Left lung (tissue), 10 donors: Measurements from ENCODE around the gene CCDC142. TPM values are rescaled to one million over a fixed set of nuclear protein-coding genes. Genes with fewer than 3 reads are reported as not detected.
"Not testable (repeated sequence)": the region's sequence is repeated elsewhere in the genome, so short reads cannot be mapped to it uniquely, and the experiment has no call there.

Experiments used
- ATAC-seq: fragments of 200-7000 bp; cut with Tn5 transposase; one replicate; pipeline ENCODE4 v1.9.1; 2020; ENCODE audit warnings: moderate library complexity
- DNase-seq, 4 donors: peaks; one replicate each; pipeline ENCODE4 v3.0.0-alpha.2; 2013 to 2020
- H3K27ac ChIP-seq, 2 donors: fragments of 200-600 bp; sonication (generic) in 1 of 2; one replicate each; pipeline versions ENCODE4 v1.5.0 to v1.8.0; 2020 to 2021
- H3K27me3 ChIP-seq, 2 donors: fragments of 200-600 bp; sonication (generic) in 1 of 2; one replicate each; pipeline versions ENCODE4 v1.5.0 to v1.8.0; 2020 to 2021
- H3K36me3 ChIP-seq, 2 donors: fragments of 200-600 bp; sonication (generic) in 1 of 2; one replicate each; pipeline versions ENCODE4 v1.5.0 to v1.8.0; 2020 to 2021
- H3K4me1 ChIP-seq, 2 donors: fragments of 200-600 bp; one replicate each; pipeline ENCODE4 v1.8.0; 2021
- H3K4me3 ChIP-seq, 2 donors: fragments of 200-600 bp; sonication (generic) in 1 of 2; one replicate each; pipeline versions ENCODE4 v1.5.0 to v1.8.0; 2020 to 2021; ENCODE audit warnings: mild to moderate bottlenecking in 1 of 2
- H3K9me3 ChIP-seq, 2 donors: fragments of 200-600 bp; sonication (generic) in 1 of 2; one replicate each; pipeline versions ENCODE4 v1.5.0 to v1.8.0; 2020 to 2021
- CTCF ChIP-seq, 2 donors: fragments of 200-600 bp; sonication (generic) in 1 of 2; IDR thresholded peaks; one replicate each; pipeline versions ENCODE4 v1.5.0 to v1.8.0; 2021; ENCODE audit warnings: antibody characterized with exemption in 2 of 2
- intact Hi-C, 2 donors: fragments of 100-400 bp; cut with DNase I; formaldehyde crosslinking; loops; one replicate each; pipeline versions ENCODE4 v1.11.2 to v1.14.2; 2022
- polyA plus RNA-seq, 6 donors: library from polyadenylated mRNA; unstranded; fragments of 120-200 nt; gene quantifications; one replicate each; pipeline ENCODE4 v1.2.1, GENCODE V29; 2013; ENCODE audit not compliant: insufficient read length in 6 of 6
- total RNA-seq, 2 donors: library from RNA; stranded (reverse); fragmentation: NEBNext Ultra II Directional; extraction: Animal tissue kit (Norgen Biotek cat#: 25700); gene quantifications; one replicate each; pipeline ENCODE4 v1.2.1, GENCODE V29; 2021
- donor health status: DM: no; HTN: yes; CAD: no.
- donor health status: DM: no; HTN: no; CAD: no.

CCDC142 gene
- total and polyA plus RNA-seq, 8 donors, result 12.1 to 18.6 (median 17.3) TPM

- no peaks in the 10 kb centered on the region for H3K9me3 ChIP-seq
- ATAC-seq, result no peak
- intact Hi-C loops, result no loop called here
- no peaks in the 10 kb centered on the region for H3K27me3 ChIP-seq
- H3K36me3 ChIP-seq, result peaks cover 0 to 25% of the 10 kb centered on the region in 2 donors
- DNase-seq, result no peak
- no peak for TF ChIP-seq CTCF (IDR thresholded peaks at IDR 0.05)
- H3K4me1 ChIP-seq, result peaks cover 14 to 46% of the 10 kb centered on the region in 2 donors
- H3K27ac ChIP-seq, result no peak overlapping the region
- H3K4me3 ChIP-seq, result no peak overlapping the region
Measured at GRCh38 chr2:74462054-74462785, 20.6 kb downstream of the CCDC142 start.

GRCh38 chr2:74461187-74462053, 21.4 kb downstream of the CCDC142 start:
- TF ChIP-seq CTCF (IDR thresholded peaks at IDR 0.05), result no peak
- H3K36me3 ChIP-seq, result peaks cover 0 to 25% of the 10 kb centered on the region in 2 donors
- DNase-seq (no peak), ATAC-seq (no peak)
- intact Hi-C loops, result no loop called here
- H3K4me3 ChIP-seq, result no peak overlapping the region
- H3K4me1 ChIP-seq, result peaks cover 22 to 52% of the 10 kb centered on the region in 2 donors
- H3K27me3 ChIP-seq, result no peaks in the 10 kb centered on the region
- H3K27ac ChIP-seq, result no peak overlapping the region
- no peaks in the 10 kb centered on the region for H3K9me3 ChIP-seq

- peaks cover 24 to 56% of the 10 kb centered on the region in 2 donors for H3K4me1 ChIP-seq
- intact Hi-C loops, H3K27ac ChIP-seq, ATAC-seq, DNase-seq, H3K27me3 ChIP-seq, H3K9me3 ChIP-seq, H3K4me3 ChIP-seq: not testable (repeated sequence)
- peaks cover 0 to 25% of the 10 kb centered on the region in 2 donors for H3K36me3 ChIP-seq
Measured at GRCh38 chr2:74460187-74460586, 22.6 kb downstream of the CCDC142 start.

GRCh38 chr2:74459503-74460118, 23.2 kb downstream of the CCDC142 start:
- H3K9me3 ChIP-seq, H3K27me3 ChIP-seq, DNase-seq, intact Hi-C loops, ATAC-seq: not testable (repeated sequence)
- H3K4me3 ChIP-seq, result peak overlapping the region in 1 of 2 donors; percentile 74
- peaks cover 24 to 57% of the 10 kb centered on the region in 2 donors for H3K4me1 ChIP-seq
- peak overlapping the region in 1 of 2 donors; percentile 88 for H3K27ac ChIP-seq
- H3K36me3 ChIP-seq, result peaks cover 0 to 25% of the 10 kb centered on the region in 2 donors

GRCh38 chr2:74458938-74459363, 23.8 kb downstream of the CCDC142 start:
- peak overlapping the region; percentile 59 to 88 for H3K27ac ChIP-seq
- intact Hi-C loops, result no loop called here

More at GRCh38 chr2:74458938-74459363, 23.8 kb downstream of the CCDC142 start:
- peak overlapping the region; percentile 74 to 80 for H3K4me3 ChIP-seq
- no peak for ATAC-seq
- peaks cover 0 to 25% of the 10 kb centered on the region in 2 donors for H3K36me3 ChIP-seq
- no peaks in the 10 kb centered on the region for H3K9me3 ChIP-seq
- peaks cover 21 to 50% of the 10 kb centered on the region in 2 donors for H3K4me1 ChIP-seq
- TF ChIP-seq CTCF (IDR thresholded peaks at IDR 0.05), result no peak
- H3K27me3 ChIP-seq, result no peaks in the 10 kb centered on the region
- no peak for DNase-seq
